GM13976 (cell line): ENCODE measurements around the gene GZMB.

ENCODE experiments used
- DNase-seq: peaks from one replicate; pipeline ENCODE4 v3.0.0; 2012; ENCODE audit warnings: low spot score
- CTCF ChIP-seq: IDR thresholded peaks from 2 replicates; pipeline ENCODE4 v1.5.1; 2012; ENCODE audit warnings: borderline replicate concordance, mild to moderate bottlenecking; ENCODE audit not compliant: insufficient read depth; ENCODE audit errors: extremely low read depth, missing control alignments, control extremely low read depth
- in situ Hi-C: fragments of 300-500 bp; cut with MboI; formaldehyde crosslinking; loops from one replicate; pipeline ENCODE4 v1.12.0; 2022; ENCODE audit warnings: low sequenced_read_pairs, mixed read lengths, inconsistent platforms; ENCODE audit not compliant: unreplicated experiment

Gene GZMB

GRCh38 chr14:24613747-24614146 is 20.2 kb downstream of the GZMB start:
- DNase-seq = no peak
- TF ChIP-seq CTCF = no peak
- in situ Hi-C loops = no loop called here

GRCh38 chr14:24613241-24613640 is 20.7 kb downstream of the GZMB start:
- in situ Hi-C loops = no loop called here
- DNase-seq = no peak
- no peak for TF ChIP-seq CTCF

GRCh38 chr14:24612196-24612595 is 21.8 kb downstream of the GZMB start:
- in situ Hi-C loops = no loop called here
- DNase-seq = no peak
- no peak for TF ChIP-seq CTCF

- in situ Hi-C loops = no loop called here
- DNase-seq = no peak
- no peak for TF ChIP-seq CTCF
These were observed 24.2 kb downstream of the GZMB start, which contains the start of gene GZMH for GRCh38 chr14:24609655-24610344. Gene GZMH, minus strand, starts transcription at chr14:24609685. Its CDS starts 72 bp downstream, at chr14:24609613.

- no peak for TF ChIP-seq CTCF
- in situ Hi-C loops = no loop called here
- no peak for DNase-seq
These were observed 26.1 kb downstream of the GZMB start for GRCh38 chr14:24607635-24608514.

- DNase-seq = no peak
- TF ChIP-seq CTCF = no peak
- in situ Hi-C loops = no loop called here
These were observed 26.9 kb downstream of the GZMB start for GRCh38 chr14:24607081-24607480.
